GM23248 (cell line): ENCODE measurements around the gene LRRC51. TPM values are rescaled to one million over a fixed set of nuclear protein-coding genes. Genes with fewer than 3 reads are reported as not detected.

ENCODE experiments used
- DNase-seq: peaks from one replicate; pipeline ENCODE4 v3.0.0-alpha.2; 2015
- H2AFZ ChIP-seq: fragments of 200-600 bp; sonication (generic); 2 replicates; pipeline ENCODE4 v1.6.1; 2016; ENCODE audit warnings: antibody characterized with exemption
- H3F3A ChIP-seq: fragments of 200-600 bp; sonication (generic); 2 replicates; pipeline ENCODE4 v1.6.1; 2016; ENCODE audit warnings: mild to moderate bottlenecking, antibody characterized with exemption, mixed run types; ENCODE audit not compliant: insufficient read depth
- H3K27ac ChIP-seq: fragments of 200-600 bp; sonication (generic); 2 replicates; pipeline ENCODE4 v1.5.1; 2016; ENCODE audit warnings: mild to moderate bottlenecking
- H3K27me3 ChIP-seq: fragments of 200-600 bp; sonication (generic); replicated peaks from 2 replicates; pipeline ENCODE4 v1.6.1; 2016; ENCODE audit warnings: mild to moderate bottlenecking; ENCODE audit not compliant: insufficient read depth
- H3K36me3 ChIP-seq: fragments of 200-600 bp; sonication (generic); 2 replicates; pipeline ENCODE4 v1.6.1; 2016; ENCODE audit warnings: low read depth, mild to moderate bottlenecking
- H3K4me1 ChIP-seq: fragments of 200-600 bp; sonication (generic); 2 replicates; pipeline ENCODE4 v1.6.1; 2016; ENCODE audit warnings: mild to moderate bottlenecking; ENCODE audit not compliant: insufficient read depth
- H3K4me2 ChIP-seq: fragments of 200-600 bp; sonication (generic); one replicate; pipeline ENCODE4 v1.6.1; 2016; ENCODE audit warnings: mild to moderate bottlenecking; ENCODE audit not compliant: unreplicated experiment
- H3K4me3 ChIP-seq: fragments of 200-600 bp; sonication (generic); 2 replicates; pipeline ENCODE4 v1.5.1; 2016; ENCODE audit warnings: mild to moderate bottlenecking
- H3K79me2 ChIP-seq: fragments of 200-600 bp; sonication (generic); 2 replicates; pipeline ENCODE4 v1.6.1; 2016; ENCODE audit warnings: mild to moderate bottlenecking; ENCODE audit not compliant: insufficient read depth
- H3K9ac ChIP-seq: fragments of 200-600 bp; sonication (generic); 2 replicates; pipeline ENCODE4 v1.6.1; 2016; ENCODE audit warnings: mild to moderate bottlenecking
- H3K9me2 ChIP-seq: fragments of 200-600 bp; sonication (generic); 2 replicates; pipeline ENCODE4 v1.6.1; 2016; ENCODE audit warnings: mixed run types, mild to moderate bottlenecking, moderate library complexity; ENCODE audit not compliant: insufficient read depth
- H3K9me3 ChIP-seq: fragments of 200-600 bp; sonication (generic); one replicate; pipeline ENCODE4 v1.6.1; 2017; ENCODE audit warnings: low read depth
- H4K20me1 ChIP-seq: fragments of 200-600 bp; sonication (generic); 2 replicates; pipeline ENCODE4 v1.6.0; 2016; ENCODE audit not compliant: insufficient read depth
- EZH2 ChIP-seq: fragments of 200-600 bp; sonication (generic); IDR thresholded peaks from 2 replicates; pipeline ENCODE4 v1.6.1; 2018; ENCODE audit warnings: antibody characterized with exemption, mild to moderate bottlenecking; ENCODE audit not compliant: insufficient read depth, poor library complexity, severe bottlenecking
- EZH2phosphoT487 ChIP-seq: fragments of 200-600 bp; sonication (generic); IDR thresholded peaks from 2 replicates; pipeline ENCODE4 v1.6.1; 2018; ENCODE audit warnings: antibody characterized with exemption, moderate library complexity, mild to moderate bottlenecking, low read depth; ENCODE audit not compliant: insufficient read depth
- WGBS, 2 experiments: methylation state at CpG; one replicate each; pipeline ENCODE4 v1.1.6; 2015 to 2017; ENCODE audit warnings: low lambda C conversion rate in 2 of 2, low coverage in 1 of 2; ENCODE audit errors: missing lambda C conversion rate in 2 of 2; 5-methylcytosine and 5-hydroxymethylcytosine counted together
- in situ Hi-C: fragments of 300-500 bp; cut with MboI; formaldehyde crosslinking; loops from 2 replicates; pipeline ENCODE4 v1.15.0; 2020
- polyA plus RNA-seq: library from polyadenylated mRNA; unstranded; fragments of >200 nt; fragmentation: Nextera tagmentation; extraction: Ambion mirVana; gene quantifications from 2 replicates; pipeline ENCODE4 v1.2.1, GENCODE V29; 2016
- total RNA-seq: library from RNA; depleted of rRNA; stranded (reverse); fragments of >200 nt; shearing (Covaris generic); gene quantifications from 2 replicates; pipeline ENCODE4 v1.2.3, GENCODE V29; 2014

LRRC51 gene
- total and polyA plus RNA-seq, 2 experiments from 2014 or later: 7.5 to 7.8 TPM

- Histone ChIP-seq H4K20me1 (no peaks in the 10 kb centered on the region), H3K9me2 (no peaks in the 10 kb centered on the region), H3K4me2 (peak overlapping the region; percentile 75), H3K4me1 (peaks cover 31% of the 10 kb centered on the region), H3K27ac (peak overlapping the region; percentile 100), H3K4me3 (peak overlapping the region; percentile 75), H3K27me3 (no peaks in the 10 kb centered on the region), H3K9me3 (no peaks in the 10 kb centered on the region), H3K36me3 (no peaks in the 10 kb centered on the region), H2AFZ (peak overlapping the region; percentile 67), H3K9ac (peak overlapping the region; percentile 87), H3K79me2 (no peaks in the 10 kb centered on the region), H3F3A (peaks cover 36% of the 10 kb centered on the region)
- in situ Hi-C loops: no loop called here
- TF ChIP-seq EZH2: no peak
- no peak for TF ChIP-seq EZH2phosphoT487
- peak; percentile 97 for DNase-seq
- WGBS, 2 experiments: 30 to 33% methylated on average over 9 of the region's 9 CpGs
Measured at GRCh38 chr11:72112978-72113808, 32.5 kb downstream of the LRRC51 start.

DNA sequence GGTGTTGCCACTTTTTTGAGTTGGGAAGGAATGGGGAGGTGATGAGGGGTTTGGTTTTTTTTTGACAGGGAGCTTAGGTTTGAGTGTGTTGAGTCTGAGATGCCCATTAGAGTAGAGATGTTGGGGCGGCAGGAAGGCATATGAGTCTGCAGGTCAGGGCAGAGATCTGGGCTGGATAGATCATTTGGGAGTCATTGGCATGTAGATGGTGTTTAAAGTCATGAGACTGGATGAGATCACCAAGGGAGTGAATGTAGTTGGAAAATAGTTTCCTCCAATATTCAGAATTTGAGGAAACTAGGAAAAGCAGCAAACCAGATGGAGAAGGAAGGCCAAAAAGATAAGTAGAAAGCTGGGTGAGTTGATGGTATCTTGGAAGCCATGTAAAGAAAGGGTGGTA, 33.9 kb downstream of the LRRC51 start:
- no peaks in the 10 kb centered on the region for H3K79me2 ChIP-seq
- 81 to 92% methylated on average over 1 of the region's 1 CpG for WGBS, 2 experiments
- H3K27me3 ChIP-seq: no peaks in the 10 kb centered on the region
- no peak for TF ChIP-seq EZH2phosphoT487
- no peak for TF ChIP-seq EZH2
- peak overlapping the region; percentile 49 for H3K4me2 ChIP-seq
- peaks cover 31% of the 10 kb centered on the region for H3K4me1 ChIP-seq
- H3K9me3 ChIP-seq: no peaks in the 10 kb centered on the region
- H2AFZ ChIP-seq: peak overlapping the region; percentile 67
- H3K9ac ChIP-seq: peak overlapping the region; percentile 87; the same call in 1 of the 2 replicates
- H3F3A ChIP-seq: peaks cover 36% of the 10 kb centered on the region
- in situ Hi-C loops: no loop called here
- peak overlapping the region; percentile 100 for H3K27ac ChIP-seq
- H3K9me2 ChIP-seq: no peaks in the 10 kb centered on the region
- H3K36me3 ChIP-seq: no peaks in the 10 kb centered on the region
- H4K20me1 ChIP-seq: no peaks in the 10 kb centered on the region
- peak; percentile 72 for DNase-seq
- no peak overlapping the region; the same call in 1 of the 2 replicates for H3K4me3 ChIP-seq

DNA sequence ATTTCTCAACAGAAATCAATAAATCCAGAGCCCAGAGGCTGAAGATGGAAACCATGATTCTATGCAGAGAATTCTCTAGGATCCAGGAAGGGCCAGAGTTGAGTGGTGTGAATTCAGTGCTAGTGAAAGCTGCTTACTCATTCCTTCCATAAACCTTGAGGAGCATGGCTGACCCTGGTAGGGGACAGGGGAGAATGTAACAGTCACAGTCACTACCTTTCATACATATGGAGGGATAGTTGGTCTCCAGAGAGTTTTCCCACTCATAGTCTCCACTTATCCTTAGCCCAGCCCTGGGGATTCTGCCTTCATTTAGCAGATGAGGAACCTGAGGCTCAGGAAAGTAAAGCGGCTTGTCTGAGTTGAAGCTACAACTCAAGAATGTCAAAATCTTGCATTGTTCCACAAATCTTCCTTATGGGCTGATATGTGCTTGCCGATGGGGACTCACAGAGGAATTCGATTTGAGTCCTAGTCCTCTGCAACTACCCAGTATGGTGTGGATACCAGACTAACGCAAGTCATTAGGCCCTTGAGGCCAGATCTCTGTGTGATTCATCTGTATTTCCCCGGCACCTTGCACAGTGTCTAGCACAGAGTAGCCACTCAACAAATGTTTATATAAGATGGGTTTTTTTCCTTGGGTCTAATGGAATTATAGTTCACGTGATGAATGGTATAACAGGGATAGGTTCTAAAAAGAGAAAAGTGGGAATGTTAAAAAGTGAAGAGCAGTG, 35.5 kb downstream of the LRRC51 start:
- Histone ChIP-seq H3K27ac (no peak overlapping the region), H3K9me3 (no peaks in the 10 kb centered on the region), H3K4me2 (no peak overlapping the region), H3K4me3 (no peak overlapping the region), H2AFZ (no peak overlapping the region), H4K20me1 (no peaks in the 10 kb centered on the region), H3F3A (peaks cover 30% of the 10 kb centered on the region), H3K36me3 (no peaks in the 10 kb centered on the region), H3K27me3 (no peaks in the 10 kb centered on the region), H3K9me2 (no peaks in the 10 kb centered on the region), H3K79me2 (no peaks in the 10 kb centered on the region), H3K9ac (no peak overlapping the region), H3K4me1 (peaks cover 31% of the 10 kb centered on the region)
- DNase-seq: no peak
- in situ Hi-C loops: no loop called here
- TF ChIP-seq EZH2phosphoT487 (no peak), EZH2 (no peak)
- 86 to 91% methylated on average over 6 of the region's 6 CpGs for whole genome bisulfite sequencing, 2 experiments

- no peaks in the 10 kb centered on the region for H3K9me2 ChIP-seq
- no peaks in the 10 kb centered on the region for H3K9me3 ChIP-seq
- no peak overlapping the region for H3K27ac ChIP-seq
- H3K27me3 ChIP-seq: no peaks in the 10 kb centered on the region
- no peaks in the 10 kb centered on the region for H3K79me2 ChIP-seq
- H3F3A ChIP-seq: peaks cover 9% of the 10 kb centered on the region
- no peak for TF ChIP-seq EZH2phosphoT487
- peak overlapping the region; percentile 56; the same call in 1 of the 2 replicates for H2AFZ ChIP-seq
- DNase-seq: no peak
- in situ Hi-C loops: no loop called here
- no peak overlapping the region for H3K9ac ChIP-seq
- 68 to 74% methylated on average over 6 of the region's 6 CpGs for WGBS, 2 experiments
- peaks cover 11% of the 10 kb centered on the region for H3K4me1 ChIP-seq
- no peak overlapping the region for H3K4me3 ChIP-seq
- no peaks in the 10 kb centered on the region for H4K20me1 ChIP-seq
- no peak overlapping the region for H3K4me2 ChIP-seq
- no peaks in the 10 kb centered on the region for H3K36me3 ChIP-seq
Measured at GRCh38 chr11:72119198-72119597, 38.5 kb downstream of the LRRC51 start.
